EL (cell line): ENCODE measurements around the gene OR9A4.

Experiments used
- DNase-seq: peaks from one replicate; pipeline ENCODE4 v3.0.0-alpha.2; 2016

Gene OR9A4

DNA sequence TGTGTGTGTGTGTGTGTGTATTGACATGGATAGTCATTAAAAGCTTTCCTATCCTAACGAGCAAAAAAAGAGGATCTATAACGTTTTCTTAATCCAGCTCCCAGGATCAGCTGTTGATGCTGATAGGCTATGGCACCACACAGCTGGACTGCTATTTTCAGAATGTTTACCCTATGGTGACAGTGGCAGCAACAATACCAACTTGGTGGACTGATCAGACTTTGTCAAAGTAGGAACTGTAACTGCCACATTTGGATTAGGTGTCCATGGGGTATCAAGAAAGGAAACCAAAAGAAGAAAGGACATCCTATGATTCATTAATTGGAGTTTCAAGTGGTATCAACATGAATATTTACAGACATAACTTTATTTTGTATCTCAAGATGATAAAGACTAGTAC is 33.3 kb downstream of the OR9A4 start:
- DNase-seq = no peak

DNA sequence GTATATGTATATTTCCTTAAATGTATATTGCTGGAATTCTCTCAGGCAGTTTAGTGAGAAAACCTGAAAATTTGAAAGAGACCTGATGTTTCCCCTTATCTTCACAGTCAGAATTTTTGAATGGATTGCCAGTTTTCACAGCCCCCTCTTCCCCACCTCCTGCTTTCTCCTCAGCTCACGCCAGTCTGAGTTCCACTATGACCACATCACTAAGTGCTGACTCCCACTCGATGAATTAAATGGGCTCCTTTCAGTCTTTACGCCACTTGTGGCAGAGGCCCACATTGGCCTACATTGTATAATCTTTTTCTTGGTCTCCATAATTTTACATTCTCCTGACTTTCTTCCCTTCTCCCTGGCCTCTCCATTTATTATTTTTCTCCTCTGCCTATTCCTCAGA is 33.7 kb downstream of the OR9A4 start:
- no peak for DNase-seq

- no peak for DNase-seq
These were observed 34.6 kb downstream of the OR9A4 start for GRCh38 chr7:141950806-141951205.

DNA sequence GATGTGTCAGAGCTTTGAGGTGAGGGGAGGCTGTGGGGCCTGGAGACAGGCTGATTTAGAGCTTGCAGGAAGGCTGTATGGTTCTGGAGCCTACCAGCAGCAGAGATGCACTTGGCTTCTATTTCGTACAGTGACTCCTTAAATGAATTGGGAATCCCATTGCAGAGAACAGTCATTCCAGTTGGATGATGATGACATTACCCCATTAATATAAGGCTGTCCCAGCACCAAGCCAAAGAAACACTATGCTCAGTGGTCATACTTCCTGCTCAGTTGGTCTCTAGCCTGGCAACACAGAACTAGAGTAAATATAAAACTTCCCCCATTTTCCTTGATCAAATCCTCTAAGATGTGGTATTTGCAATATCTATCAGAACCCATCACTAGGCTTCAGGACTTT is 36.3 kb downstream of the OR9A4 start:
- no peak for DNase-seq

- no peak for DNase-seq
These were observed 38.1 kb downstream of the OR9A4 start for GRCh38 chr7:141954334-141954733.

GRCh38 chr7:141956084-141956483 is 39.9 kb downstream of the OR9A4 start:
- no peak for DNase-seq

DNA sequence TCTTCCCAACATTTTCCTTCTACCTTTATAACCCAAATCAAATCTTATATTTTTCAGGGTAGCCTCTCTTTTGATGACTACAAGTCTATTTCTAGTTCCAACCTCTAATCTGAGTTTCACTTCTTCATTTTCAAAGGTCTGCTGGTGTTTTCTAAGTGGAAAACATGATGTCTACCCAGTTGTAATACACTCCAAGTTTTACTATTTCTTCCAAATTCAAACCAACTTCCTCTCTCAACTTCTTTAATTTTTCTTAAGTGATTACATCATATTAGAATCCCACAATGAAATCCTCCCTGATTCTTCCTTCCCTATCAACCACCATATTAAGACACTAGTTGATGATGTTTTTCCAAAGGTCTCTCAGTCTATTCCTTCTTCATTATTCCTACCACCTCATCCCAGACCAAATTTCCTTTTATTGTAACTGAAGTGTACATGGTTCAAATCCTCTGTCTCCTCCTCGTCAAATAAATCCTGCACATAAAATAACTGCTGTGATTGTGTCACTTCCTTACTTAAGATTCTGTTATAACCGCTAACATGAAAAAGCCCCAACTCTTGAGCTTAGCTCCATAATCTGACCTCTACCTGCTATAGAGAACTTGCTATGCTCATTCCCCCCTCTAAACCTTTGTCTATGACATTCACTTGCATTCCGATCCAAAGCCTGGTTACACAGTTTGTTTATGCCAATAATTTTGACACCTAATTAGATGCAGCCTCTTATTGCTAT is 44.7 kb downstream of the OR9A4 start:
- DNase-seq = no peak
